HepG2 (cell line): ENCODE measurements around the gene GLIS2. TPM values are rescaled to one million over a fixed set of nuclear protein-coding genes. Genes with fewer than 3 reads are reported as not detected.

ENCODE experiments used
- CENPX ChIP-seq: sonication (generic); formaldehyde crosslinking; IDR thresholded peaks from 2 replicates; pipeline ENCODE4 v1.9.0; 2021; ENCODE audit warnings: mild to moderate bottlenecking, missing genetic modification reagents, moderate library complexity
- FLYWCH1 ChIP-seq: sonication (generic); formaldehyde crosslinking; IDR thresholded peaks from 2 replicates; pipeline ENCODE4 v1.8.1; 2023; ENCODE audit warnings: mild to moderate bottlenecking, missing genetic modification reagents
- GFI1 ChIP-seq: sonication (generic); formaldehyde crosslinking; IDR thresholded peaks from 2 replicates; pipeline ENCODE4 v1.5.0; 2020; ENCODE audit warnings: missing genetic modification reagents, mild to moderate bottlenecking, borderline replicate concordance
- HOXA9 ChIP-seq: sonication (generic); formaldehyde crosslinking; IDR thresholded peaks from 2 replicates; pipeline ENCODE4 v1.8.1; 2022; ENCODE audit warnings: missing genetic modification reagents, mild to moderate bottlenecking, moderate library complexity, borderline replicate concordance
- JUN ChIP-seq: sonication (generic); formaldehyde crosslinking; IDR thresholded peaks from 2 replicates; pipeline ENCODE4 v1.4.0; 2020; ENCODE audit warnings: mild to moderate bottlenecking, missing genetic modification reagents
- MED13 ChIP-seq: sonication (generic); formaldehyde crosslinking; IDR thresholded peaks from 2 replicates; pipeline ENCODE4 v1.5.0; 2020; ENCODE audit warnings: missing genetic modification reagents
- PPARG ChIP-seq: conservative IDR thresholded peaks from 2 replicates; pipeline ENCODE4 v1.6.1; 2016; ENCODE audit warnings: missing biosample characterization, missing genetic modification reagents
- PRPF4 ChIP-seq: fragments of 200-400 bp; formaldehyde crosslinking; IDR thresholded peaks from 2 replicates; pipeline ENCODE4 v1.6.1; 2016; ENCODE audit warnings: low read length, low read depth; ENCODE audit not compliant: poor library complexity, severe bottlenecking
- SP5 ChIP-seq: IDR thresholded peaks from 2 replicates; pipeline ENCODE4 v1.6.1; 2016; ENCODE audit warnings: low read depth, borderline replicate concordance
- ZNF138 ChIP-seq: sonication (generic); formaldehyde crosslinking; IDR thresholded peaks from 2 replicates; pipeline ENCODE4 v1.5.0; 2020; ENCODE audit warnings: mild to moderate bottlenecking, low read depth, missing genetic modification reagents
- ZNF225 ChIP-seq: sonication (generic); formaldehyde crosslinking; IDR thresholded peaks from 2 replicates; pipeline ENCODE4 v1.4.0; 2020; ENCODE audit warnings: mild to moderate bottlenecking, missing genetic modification reagents
- ZNF335 ChIP-seq: sonication (generic); formaldehyde crosslinking; IDR thresholded peaks from 2 replicates; pipeline ENCODE4 v1.4.0; 2020; ENCODE audit warnings: missing genetic modification reagents
- ZNF550 ChIP-seq: sonication (generic); formaldehyde crosslinking; IDR thresholded peaks from 2 replicates; pipeline ENCODE4 v1.4.0; 2020; ENCODE audit warnings: mild to moderate bottlenecking, missing genetic modification reagents, borderline replicate concordance
- ZNF607 ChIP-seq: sonication (generic); formaldehyde crosslinking; IDR thresholded peaks from 2 replicates; pipeline ENCODE4 v1.5.1; 2020; ENCODE audit warnings: missing genetic modification reagents, mild to moderate bottlenecking, borderline replicate concordance
- ZNF724P ChIP-seq: sonication (generic); formaldehyde crosslinking; IDR thresholded peaks from 2 replicates; pipeline ENCODE4 v1.8.0; 2022; ENCODE audit warnings: missing genetic modification reagents, borderline replicate concordance
- ZNF839 ChIP-seq: sonication (generic); formaldehyde crosslinking; IDR thresholded peaks from 2 replicates; pipeline ENCODE4 v1.4.0; 2020; ENCODE audit warnings: missing genetic modification reagents, mild to moderate bottlenecking, borderline replicate concordance
- polyA plus RNA-seq, 8 experiments: library from polyadenylated mRNA; depleted of rRNA in 3 of 8; stranded (reverse) in 7 of 8; unstranded in 1 of 8; fragments of >200 nt; fragmentation: Illumina TruSeq in 4 of 8; extraction: Trizol in 4 of 8; gene quantifications; 2 replicates each; pipeline versions ENCODE4 v1.2.1 to v1.2.3, GENCODE V29; 2011 to 2016; ENCODE audit warnings: low read depth in 4 of 8, missing spikeins in 1 of 8, mixed read lengths in 1 of 8; ENCODE audit not compliant: insufficient read depth in 1 of 8
- total RNA-seq, 5 experiments: library from RNA; depleted of rRNA; stranded (reverse); fragments of >200 nt; fragmentation: Illumina TruSeq; extraction: Trizol; gene quantifications; 2 replicates each; pipeline ENCODE4 v1.2.3, GENCODE V29; 2016; ENCODE audit warnings: low read depth in 1 of 5
- TF ChIP-seq, protein P1 (sequence below): sonication (generic); formaldehyde crosslinking; IDR thresholded peaks from 2 replicates; pipeline ENCODE4 v1.4.0; 2020; ENCODE audit warnings: missing genetic modification reagents, borderline replicate concordance
- TF ChIP-seq, protein P2 (sequence below): sonication (generic); formaldehyde crosslinking; IDR thresholded peaks from 2 replicates; pipeline ENCODE4 v1.9.0; 2021; ENCODE audit warnings: missing genetic modification reagents, mild to moderate bottlenecking, borderline replicate concordance
- TF ChIP-seq, protein P3 (sequence below): sonication (generic); formaldehyde crosslinking; IDR thresholded peaks from 2 replicates; pipeline ENCODE4 v1.4.0; 2020; ENCODE audit warnings: mild to moderate bottlenecking, missing genetic modification reagents
- TF ChIP-seq, protein P4 (sequence below): sonication (generic); formaldehyde crosslinking; IDR thresholded peaks from 2 replicates; pipeline ENCODE4 v1.9.0; 2021; ENCODE audit warnings: missing genetic modification reagents, mild to moderate bottlenecking, borderline replicate concordance
- TF ChIP-seq, protein P5 (sequence below): IDR thresholded peaks from 2 replicates; pipeline ENCODE4 v1.6.1; 2016

GLIS2 gene
- total and polyA plus RNA-seq, 2 of the 13 experiments (the other 11 are each of a cell fraction or from before 2014, with no cell fraction given), result 0.28 to 0.29 TPM

DNA sequence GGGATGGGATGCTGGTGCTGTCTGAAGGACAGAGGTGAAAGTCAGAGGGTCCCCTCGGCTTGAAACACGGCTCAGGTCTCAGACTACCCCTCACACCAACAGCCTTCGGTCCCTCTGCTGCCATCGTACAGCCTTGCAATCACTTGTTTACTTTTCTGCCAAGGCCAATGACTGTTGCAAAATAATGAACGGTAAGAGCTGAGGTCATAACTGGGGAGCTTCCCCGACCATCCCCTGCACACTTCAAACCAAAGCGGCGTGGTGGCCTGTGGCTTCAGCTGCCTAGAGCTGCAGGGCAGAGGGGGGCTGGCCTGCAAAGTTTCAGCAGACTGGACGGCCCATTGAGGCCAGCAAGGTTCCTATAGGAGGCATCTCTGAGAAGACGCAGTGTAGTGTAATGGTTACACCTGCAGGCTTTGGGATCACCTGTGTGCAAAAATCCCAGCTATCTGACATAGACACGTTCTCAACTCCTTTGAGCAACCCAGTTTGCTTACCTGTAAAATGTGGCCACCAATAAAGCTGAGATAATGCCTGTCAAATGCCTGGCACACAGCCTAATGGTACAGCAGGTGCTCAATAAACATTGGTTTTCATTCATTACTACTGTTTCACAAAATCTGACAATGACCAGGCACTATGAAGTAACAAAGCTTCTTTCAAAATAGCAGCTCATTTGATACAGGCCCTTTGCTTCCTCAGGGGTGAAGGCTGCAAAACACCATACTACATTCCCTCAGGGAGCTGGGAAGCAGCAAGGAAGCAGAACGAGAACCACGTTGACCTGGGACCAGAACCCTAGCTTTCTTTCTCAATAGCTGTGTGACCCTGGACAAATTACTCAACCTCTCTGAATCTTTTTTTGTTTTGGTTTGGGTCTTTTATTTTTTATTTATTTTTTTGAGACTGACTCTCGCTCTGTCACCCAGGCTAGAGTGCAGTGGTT, 30.2 kb downstream of the GLIS2 start (continued):
- TF ChIP-seq PPARG (peak; percentile 51; the same call in 1 of the 2 replicates), JUN (peak; percentile 94), MED13 (no peak), ZNF550 (CRISPR knock-in tag) (no peak), GFI1 (CRISPR knock-in tag) (no peak; the same call in 1 of the 2 replicates), ZNF607 (CRISPR knock-in tag) (no peak), ZNF138 (CRISPR knock-in tag) (no peak), PRPF4 (no peak), ZNF335 (CRISPR knock-in tag) (peak; percentile 69; the same call in 1 of the 2 replicates), ZNF225 (CRISPR knock-in tag) (no peak; the same call in 1 of the 2 replicates), SP5 (peak; percentile 53; the same call in 1 of the 2 replicates), FLYWCH1 (CRISPR knock-in tag) (no peak), ZNF839 (CRISPR knock-in tag) (no peak), HOXA9 (CRISPR knock-in tag) (no peak), ZNF724P (no peak), CENPX (CRISPR knock-in tag) (no peak)
- TF ChIP-seq, protein P1, sequence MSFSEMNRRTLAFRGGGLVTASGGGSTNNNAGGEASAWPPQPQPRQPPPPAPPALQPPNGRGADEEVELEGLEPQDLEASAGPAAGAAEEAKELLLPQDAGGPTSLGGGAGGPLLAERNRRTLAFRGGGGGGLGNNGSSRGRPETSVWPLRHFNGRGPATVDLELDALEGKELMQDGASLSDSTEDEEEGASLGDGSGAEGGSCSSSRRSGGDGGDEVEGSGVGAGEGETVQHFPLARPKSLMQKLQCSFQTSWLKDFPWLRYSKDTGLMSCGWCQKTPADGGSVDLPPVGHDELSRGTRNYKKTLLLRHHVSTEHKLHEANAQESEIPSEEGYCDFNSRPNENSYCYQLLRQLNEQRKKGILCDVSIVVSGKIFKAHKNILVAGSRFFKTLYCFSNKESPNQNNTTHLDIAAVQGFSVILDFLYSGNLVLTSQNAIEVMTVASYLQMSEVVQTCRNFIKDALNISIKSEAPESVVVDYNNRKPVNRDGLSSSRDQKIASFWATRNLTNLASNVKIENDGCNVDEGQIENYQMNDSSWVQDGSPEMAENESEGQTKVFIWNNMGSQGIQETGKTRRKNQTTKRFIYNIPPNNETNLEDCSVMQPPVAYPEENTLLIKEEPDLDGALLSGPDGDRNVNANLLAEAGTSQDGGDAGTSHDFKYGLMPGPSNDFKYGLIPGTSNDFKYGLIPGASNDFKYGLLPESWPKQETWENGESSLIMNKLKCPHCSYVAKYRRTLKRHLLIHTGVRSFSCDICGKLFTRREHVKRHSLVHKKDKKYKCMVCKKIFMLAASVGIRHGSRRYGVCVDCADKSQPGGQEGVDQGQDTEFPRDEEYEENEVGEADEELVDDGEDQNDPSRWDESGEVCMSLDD (CRISPR knock-in tag), result peak; percentile 42; the same call in 1 of the 2 replicates
- TF ChIP-seq, protein P2, sequence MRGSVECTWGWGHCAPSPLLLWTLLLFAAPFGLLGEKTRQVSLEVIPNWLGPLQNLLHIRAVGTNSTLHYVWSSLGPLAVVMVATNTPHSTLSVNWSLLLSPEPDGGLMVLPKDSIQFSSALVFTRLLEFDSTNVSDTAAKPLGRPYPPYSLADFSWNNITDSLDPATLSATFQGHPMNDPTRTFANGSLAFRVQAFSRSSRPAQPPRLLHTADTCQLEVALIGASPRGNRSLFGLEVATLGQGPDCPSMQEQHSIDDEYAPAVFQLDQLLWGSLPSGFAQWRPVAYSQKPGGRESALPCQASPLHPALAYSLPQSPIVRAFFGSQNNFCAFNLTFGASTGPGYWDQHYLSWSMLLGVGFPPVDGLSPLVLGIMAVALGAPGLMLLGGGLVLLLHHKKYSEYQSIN (CRISPR knock-in tag), result no peak
- TF ChIP-seq, protein P3, sequence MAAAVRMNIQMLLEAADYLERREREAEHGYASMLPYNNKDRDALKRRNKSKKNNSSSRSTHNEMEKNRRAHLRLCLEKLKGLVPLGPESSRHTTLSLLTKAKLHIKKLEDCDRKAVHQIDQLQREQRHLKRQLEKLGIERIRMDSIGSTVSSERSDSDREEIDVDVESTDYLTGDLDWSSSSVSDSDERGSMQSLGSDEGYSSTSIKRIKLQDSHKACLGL, result peak; percentile 56; the same call in 1 of the 2 replicates
- TF ChIP-seq, protein P4, sequence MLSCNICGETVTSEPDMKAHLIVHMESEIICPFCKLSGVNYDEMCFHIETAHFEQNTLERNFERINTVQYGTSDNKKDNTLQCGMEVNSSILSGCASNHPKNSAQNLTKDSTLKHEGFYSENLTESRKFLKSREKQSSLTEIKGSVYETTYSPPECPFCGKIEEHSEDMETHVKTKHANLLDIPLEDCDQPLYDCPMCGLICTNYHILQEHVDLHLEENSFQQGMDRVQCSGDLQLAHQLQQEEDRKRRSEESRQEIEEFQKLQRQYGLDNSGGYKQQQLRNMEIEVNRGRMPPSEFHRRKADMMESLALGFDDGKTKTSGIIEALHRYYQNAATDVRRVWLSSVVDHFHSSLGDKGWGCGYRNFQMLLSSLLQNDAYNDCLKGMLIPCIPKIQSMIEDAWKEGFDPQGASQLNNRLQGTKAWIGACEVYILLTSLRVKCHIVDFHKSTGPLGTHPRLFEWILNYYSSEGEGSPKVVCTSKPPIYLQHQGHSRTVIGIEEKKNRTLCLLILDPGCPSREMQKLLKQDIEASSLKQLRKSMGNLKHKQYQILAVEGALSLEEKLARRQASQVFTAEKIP, result no peak
- TF ChIP-seq, protein P5, sequence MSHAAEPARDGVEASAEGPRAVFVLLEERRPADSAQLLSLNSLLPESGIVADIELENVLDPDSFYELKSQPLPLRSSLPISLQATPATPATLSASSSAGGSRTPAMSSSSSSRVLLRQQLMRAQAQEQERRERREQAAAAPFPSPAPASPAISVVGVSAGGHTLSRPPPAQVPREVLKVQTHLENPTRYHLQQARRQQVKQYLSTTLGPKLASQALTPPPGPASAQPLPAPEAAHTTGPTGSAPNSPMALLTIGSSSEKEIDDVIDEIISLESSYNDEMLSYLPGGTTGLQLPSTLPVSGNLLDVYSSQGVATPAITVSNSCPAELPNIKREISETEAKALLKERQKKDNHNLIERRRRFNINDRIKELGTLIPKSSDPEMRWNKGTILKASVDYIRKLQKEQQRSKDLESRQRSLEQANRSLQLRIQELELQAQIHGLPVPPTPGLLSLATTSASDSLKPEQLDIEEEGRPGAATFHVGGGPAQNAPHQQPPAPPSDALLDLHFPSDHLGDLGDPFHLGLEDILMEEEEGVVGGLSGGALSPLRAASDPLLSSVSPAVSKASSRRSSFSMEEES, result peak; percentile 74
